PC-9 (cell line): ENCODE data around the gene NCSTN.

Experiments used
- EZH2 ChIP-seq: fragments of 200-600 bp; sonication (generic); IDR thresholded peaks from 2 replicates; pipeline ENCODE4 v1.8.0; 2017; ENCODE audit warnings: antibody characterized with exemption, low read depth
- TF ChIP-seq, protein P1 (sequence below): fragments of 200-600 bp; sonication (generic); conservative IDR thresholded peaks from 2 replicates; pipeline ENCODE4 v1.6.1; 2017; ENCODE audit warnings: mixed run types, antibody characterized with exemption, mild to moderate bottlenecking, moderate library complexity

DNA sequence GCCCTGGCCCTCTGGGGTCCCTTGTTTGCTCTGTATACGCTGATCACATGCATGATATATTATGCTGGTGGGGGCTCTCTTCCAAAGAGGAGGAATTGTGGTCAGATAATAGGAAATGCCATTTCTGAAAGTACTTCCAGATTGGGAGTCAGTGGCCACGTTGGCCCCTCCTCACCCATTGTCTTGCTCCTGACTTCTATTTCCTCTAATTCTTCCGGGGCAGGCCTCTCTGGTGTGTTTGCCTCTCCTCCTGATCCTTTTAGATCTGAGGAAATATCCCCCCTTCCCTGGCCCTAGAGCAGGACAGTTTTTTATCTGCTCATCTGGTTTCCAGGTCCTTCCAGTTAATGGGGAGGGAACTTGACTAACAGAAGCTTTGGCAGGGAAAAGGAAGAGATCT is 60.1 kb downstream of the NCSTN start:
- TF ChIP-seq, protein P1, sequence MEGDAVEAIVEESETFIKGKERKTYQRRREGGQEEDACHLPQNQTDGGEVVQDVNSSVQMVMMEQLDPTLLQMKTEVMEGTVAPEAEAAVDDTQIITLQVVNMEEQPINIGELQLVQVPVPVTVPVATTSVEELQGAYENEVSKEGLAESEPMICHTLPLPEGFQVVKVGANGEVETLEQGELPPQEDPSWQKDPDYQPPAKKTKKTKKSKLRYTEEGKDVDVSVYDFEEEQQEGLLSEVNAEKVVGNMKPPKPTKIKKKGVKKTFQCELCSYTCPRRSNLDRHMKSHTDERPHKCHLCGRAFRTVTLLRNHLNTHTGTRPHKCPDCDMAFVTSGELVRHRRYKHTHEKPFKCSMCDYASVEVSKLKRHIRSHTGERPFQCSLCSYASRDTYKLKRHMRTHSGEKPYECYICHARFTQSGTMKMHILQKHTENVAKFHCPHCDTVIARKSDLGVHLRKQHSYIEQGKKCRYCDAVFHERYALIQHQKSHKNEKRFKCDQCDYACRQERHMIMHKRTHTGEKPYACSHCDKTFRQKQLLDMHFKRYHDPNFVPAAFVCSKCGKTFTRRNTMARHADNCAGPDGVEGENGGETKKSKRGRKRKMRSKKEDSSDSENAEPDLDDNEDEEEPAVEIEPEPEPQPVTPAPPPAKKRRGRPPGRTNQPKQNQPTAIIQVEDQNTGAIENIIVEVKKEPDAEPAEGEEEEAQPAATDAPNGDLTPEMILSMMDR, result no peak
- no peak for TF ChIP-seq EZH2
